Bronchial epithelial cell (primary cell): Measurements from ENCODE around the gene KRT33B. TPM values are rescaled to one million over a fixed set of nuclear protein-coding genes. Genes with fewer than 3 reads are reported as not detected.
A peak's percentile ranks its signal among the peaks of the same experiment; 100 is the strongest.

Experiments
- DNase-seq: peaks from one replicate; pipeline ENCODE4 v3.0.0-alpha.2; 2010; ENCODE audit warnings: low read depth
- FAIRE-seq: peaks from 2 replicates; lab custom pipeline; 2011; peaks lifted over from hg19 to GRCh38; lab: Jason Lieb, UNC
- H3K27me3 ChIP-seq: 2 replicates; pipeline ENCODE4 v1.5.1; 2011; ENCODE audit warnings: low read length; ENCODE audit not compliant: control insufficient read depth, insufficient read depth
- H3K36me3 ChIP-seq: 2 replicates; pipeline ENCODE4 v1.5.1; 2011; ENCODE audit warnings: low read length; ENCODE audit not compliant: control insufficient read depth, insufficient read depth
- H3K4me3 ChIP-seq: 2 replicates; pipeline ENCODE4 v1.5.1; 2011; ENCODE audit warnings: mild to moderate bottlenecking, low read depth, low read length, control low read depth
- total RNA-seq: library from RNA; depleted of rRNA; stranded (reverse); fragments of >200 nt; gene quantifications from 2 replicates; pipeline ENCODE4 v1.2.1, GENCODE V29; 2014
- TF ChIP-seq, protein P1 (sequence below): IDR thresholded peaks from 2 replicates; pipeline ENCODE4 v1.5.1; 2011; ENCODE audit warnings: mild to moderate bottlenecking, moderate library complexity, low read length, control low read depth, inconsistent platforms; ENCODE audit not compliant: insufficient read depth, severe bottlenecking

KRT33B gene
- total RNA-seq, 1 donor from 2014 or later = 0.79 TPM

DNA sequence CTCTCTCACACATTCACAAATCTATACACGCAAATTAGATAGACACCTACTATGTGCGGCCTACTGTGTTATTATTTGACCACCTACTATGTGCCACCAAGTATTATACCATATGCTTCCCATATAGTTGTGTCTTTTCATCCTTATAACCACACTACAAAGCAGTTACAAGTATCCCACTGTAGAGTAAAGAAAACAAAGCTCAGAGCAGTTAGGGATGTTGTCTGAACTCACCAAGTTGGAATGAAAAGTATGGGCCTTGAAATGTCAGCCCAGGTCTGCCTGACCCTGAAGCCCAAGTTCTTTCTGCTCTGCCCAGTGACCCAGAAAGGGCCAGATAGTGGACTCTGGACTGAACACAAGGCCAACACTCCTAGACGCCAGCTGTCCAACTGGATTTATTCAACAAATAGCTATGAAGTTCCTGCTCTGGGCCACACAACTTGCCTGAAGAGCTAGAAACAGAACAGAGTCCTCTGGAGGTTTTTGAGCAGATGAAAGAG lies 46.3 kb upstream of the KRT33B start:
- TF ChIP-seq, protein P1, sequence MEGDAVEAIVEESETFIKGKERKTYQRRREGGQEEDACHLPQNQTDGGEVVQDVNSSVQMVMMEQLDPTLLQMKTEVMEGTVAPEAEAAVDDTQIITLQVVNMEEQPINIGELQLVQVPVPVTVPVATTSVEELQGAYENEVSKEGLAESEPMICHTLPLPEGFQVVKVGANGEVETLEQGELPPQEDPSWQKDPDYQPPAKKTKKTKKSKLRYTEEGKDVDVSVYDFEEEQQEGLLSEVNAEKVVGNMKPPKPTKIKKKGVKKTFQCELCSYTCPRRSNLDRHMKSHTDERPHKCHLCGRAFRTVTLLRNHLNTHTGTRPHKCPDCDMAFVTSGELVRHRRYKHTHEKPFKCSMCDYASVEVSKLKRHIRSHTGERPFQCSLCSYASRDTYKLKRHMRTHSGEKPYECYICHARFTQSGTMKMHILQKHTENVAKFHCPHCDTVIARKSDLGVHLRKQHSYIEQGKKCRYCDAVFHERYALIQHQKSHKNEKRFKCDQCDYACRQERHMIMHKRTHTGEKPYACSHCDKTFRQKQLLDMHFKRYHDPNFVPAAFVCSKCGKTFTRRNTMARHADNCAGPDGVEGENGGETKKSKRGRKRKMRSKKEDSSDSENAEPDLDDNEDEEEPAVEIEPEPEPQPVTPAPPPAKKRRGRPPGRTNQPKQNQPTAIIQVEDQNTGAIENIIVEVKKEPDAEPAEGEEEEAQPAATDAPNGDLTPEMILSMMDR = no peak
- no peaks in the 10 kb centered on the region for H3K36me3 ChIP-seq
- no peak overlapping the region for H3K4me3 ChIP-seq
- DNase-seq (no peak), FAIRE-seq (no peak)
- no peaks in the 10 kb centered on the region for H3K27me3 ChIP-seq

- Histone ChIP-seq H3K4me3 (no peak overlapping the region), H3K27me3 (no peaks in the 10 kb centered on the region), H3K36me3 (no peaks in the 10 kb centered on the region)
- DNase-seq (no peak), FAIRE-seq (peak; percentile 52)
- TF ChIP-seq, protein P1 = no peak
These were observed 45.8 kb upstream of the KRT33B start for GRCh38 chr17:41415411-41415810.

- no peaks in the 10 kb centered on the region for H3K27me3 ChIP-seq
- FAIRE-seq (no peak), DNase-seq (no peak)
- TF ChIP-seq, protein P1 = no peak
- H3K36me3 ChIP-seq = no peaks in the 10 kb centered on the region
- no peak overlapping the region for H3K4me3 ChIP-seq
These were observed 44.4 kb upstream of the KRT33B start for GRCh38 chr17:41413982-41414381.

GRCh38 chr17:41413353-41413957 lies 43.8 kb upstream of the KRT33B start:
- Histone ChIP-seq H3K27me3 (no peaks in the 10 kb centered on the region), H3K4me3 (no peak overlapping the region), H3K36me3 (no peaks in the 10 kb centered on the region)
- no peak for DNase-seq
- TF ChIP-seq, protein P1 = no peak
- no peak for FAIRE-seq

GRCh38 chr17:41411072-41411840 lies 41.6 kb upstream of the KRT33B start:
- no peaks in the 10 kb centered on the region for H3K27me3 ChIP-seq
- H3K36me3 ChIP-seq = no peaks in the 10 kb centered on the region
- FAIRE-seq = peak; percentile 43
- DNase-seq = no peak
- H3K4me3 ChIP-seq = no peak overlapping the region
- TF ChIP-seq, protein P1 = no peak
